GM18861 (cell line): ENCODE data around the gene GORASP2.

Experiments used
- ATAC-seq: cut with Tn5 transposase; IDR thresholded peaks from one replicate; pipeline ENCODE4 v1.9.1; 2021; ENCODE audit not compliant: unreplicated experiment

Gene GORASP2

GRCh38 chr2:170922634-170923494, 6.2 kb upstream of the GORASP2 start:
- no peak for ATAC-seq

- no peak for ATAC-seq
These were observed 5.3 kb upstream of the GORASP2 start for GRCh38 chr2:170923799-170924198.

GRCh38 chr2:170924969-170925368, 4.1 kb upstream of the GORASP2 start:
- no peak for ATAC-seq

GRCh38 chr2:170925923-170926322, 3.1 kb upstream of the GORASP2 start:
- ATAC-seq = no peak

- ATAC-seq = no peak
These were observed 2.2 kb upstream of the GORASP2 start for GRCh38 chr2:170926743-170927297.

GRCh38 chr2:170928036-170928823, 823 bp upstream of the GORASP2 start:
- no peak for ATAC-seq

- no peak for ATAC-seq
These were observed 615 bp downstream of the GORASP2 start for GRCh38 chr2:170929686-170930050.

GRCh38 chr2:170930131-170930990, 1.3 kb downstream of the GORASP2 start:
- peak; percentile 41 for ATAC-seq

- ATAC-seq = no peak
These were observed 1.9 kb downstream of the GORASP2 start for GRCh38 chr2:170930991-170931266.

GRCh38 chr2:170932166-170932565, 3.1 kb downstream of the GORASP2 start:
- no peak for ATAC-seq

GRCh38 chr2:170932948-170933347, 3.9 kb downstream of the GORASP2 start:
- no peak for ATAC-seq

- ATAC-seq = no peak
These were observed 8.8 kb downstream of the GORASP2 start for GRCh38 chr2:170937709-170938379.

- no peak for ATAC-seq
These were observed 11.0 kb downstream of the GORASP2 start for GRCh38 chr2:170940066-170940465.

- ATAC-seq = no peak
These were observed 13.6 kb downstream of the GORASP2 start for GRCh38 chr2:170942615-170943014.

GRCh38 chr2:170943041-170943440, 14.0 kb downstream of the GORASP2 start:
- no peak for ATAC-seq

- ATAC-seq = no peak
These were observed 14.5 kb downstream of the GORASP2 start for GRCh38 chr2:170943596-170943995.

- ATAC-seq = no peak
These were observed 15.5 kb downstream of the GORASP2 start for GRCh38 chr2:170944545-170944944.

- no peak for ATAC-seq
These were observed 20.4 kb downstream of the GORASP2 start for GRCh38 chr2:170949415-170949814.

GRCh38 chr2:170950221-170950761, 21.2 kb downstream of the GORASP2 start:
- peak; percentile 77 for ATAC-seq

- ATAC-seq = no peak
These were observed 24.9 kb downstream of the GORASP2 start for GRCh38 chr2:170953941-170954340.
